WI38 (cell line): ENCODE data around the gene DOK3.
A peak's percentile ranks its signal among the peaks of the same experiment; 100 is the strongest.

ENCODE experiments used
- H3K4me3 ChIP-seq: 2 replicates; pipeline ENCODE4 v1.5.1; 2011; ENCODE audit warnings: low read depth, mild to moderate bottlenecking, control low read depth, low read length
- CTCF ChIP-seq: IDR thresholded peaks from 2 replicates; pipeline ENCODE4 v1.5.1; 2012; ENCODE audit warnings: low read depth, mild to moderate bottlenecking, control low read depth, low read length

Gene DOK3

DNA sequence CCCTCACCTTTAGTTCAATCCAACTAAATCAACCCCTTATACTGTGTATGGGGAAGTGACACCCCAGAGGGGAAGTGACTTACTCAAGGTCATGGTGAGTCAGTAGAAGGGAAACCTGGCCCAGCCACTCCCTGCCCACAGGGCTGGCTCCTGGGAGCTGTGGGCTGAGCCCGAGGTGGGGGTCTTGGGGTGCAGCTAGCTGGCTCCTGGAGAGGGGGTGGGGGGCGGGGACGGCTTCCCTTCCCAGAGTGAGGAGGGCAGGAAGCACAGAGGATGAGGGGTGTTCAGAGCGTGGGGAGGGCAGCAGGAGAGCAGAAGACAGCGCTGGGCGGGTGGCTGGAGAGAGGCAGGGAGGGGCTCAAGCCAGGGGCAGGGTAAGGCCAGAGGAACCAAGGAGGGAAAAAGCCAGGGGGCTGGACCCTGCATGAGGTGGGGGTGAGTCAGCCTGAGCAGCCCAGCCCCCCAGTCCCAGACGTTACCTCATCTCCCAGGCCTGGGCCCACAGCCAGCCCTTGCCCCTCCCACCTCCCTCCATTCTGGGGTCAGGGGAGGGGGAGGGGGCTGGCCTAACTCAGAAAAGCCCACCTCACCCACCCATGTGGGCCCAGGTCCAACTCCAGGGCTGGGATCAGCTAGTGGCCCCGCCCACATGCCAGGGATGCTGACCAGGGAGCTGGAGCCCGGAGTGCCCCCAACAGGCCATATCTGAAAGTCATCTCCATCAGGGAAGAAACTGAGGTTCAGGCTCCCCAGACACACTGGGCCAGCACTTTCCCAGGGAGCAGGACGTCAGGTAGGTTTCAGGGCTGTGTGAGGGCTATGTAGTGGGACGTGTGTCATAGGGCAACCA, 15.1 kb downstream of the DOK3 start:
- TF ChIP-seq CTCF: peak; percentile 45; the same call in 1 of the 2 replicates
- peak overlapping the region; percentile 88 for H3K4me3 ChIP-seq

DNA sequence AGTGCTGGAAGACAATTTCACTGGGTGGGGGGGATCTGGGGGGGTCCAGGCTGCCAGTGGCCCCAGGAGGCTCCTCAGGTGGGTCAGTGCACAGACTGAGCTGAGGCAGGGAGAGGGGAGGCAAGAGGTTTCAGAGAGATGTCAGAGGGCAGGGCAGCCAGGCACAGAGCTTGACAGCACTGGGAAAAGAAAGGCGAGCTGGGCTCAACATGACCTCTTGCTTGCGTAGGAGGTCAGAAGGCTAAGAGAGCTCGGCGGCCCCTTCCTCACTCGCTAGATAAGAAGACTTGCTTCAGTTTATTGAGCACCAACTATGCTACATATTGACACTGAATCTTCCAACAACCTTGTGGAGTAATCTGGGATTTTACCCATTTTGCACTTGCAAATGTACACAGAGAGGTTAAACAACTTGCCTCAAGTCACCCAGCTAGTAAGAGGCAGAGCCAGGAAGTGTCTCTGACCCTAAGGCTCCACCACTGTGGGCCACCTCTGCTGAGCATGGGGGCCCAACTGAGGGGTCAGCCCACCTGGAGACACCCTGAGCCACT, 15.8 kb downstream of the DOK3 start:
- TF ChIP-seq CTCF: no peak
- peak overlapping the region; percentile 39 for H3K4me3 ChIP-seq

- H3K4me3 ChIP-seq: no peak overlapping the region
- TF ChIP-seq CTCF: no peak
These were observed 16.8 kb downstream of the DOK3 start for GRCh38 chr5:177492841-177493240.

- no peak overlapping the region for H3K4me3 ChIP-seq
- TF ChIP-seq CTCF: no peak
These were observed 17.5 kb downstream of the DOK3 start for GRCh38 chr5:177491983-177492746.

- H3K4me3 ChIP-seq: no peak overlapping the region
- TF ChIP-seq CTCF: peak; percentile 79
These were observed 18.1 kb downstream of the DOK3 start for GRCh38 chr5:177491429-177491945.

- TF ChIP-seq CTCF: no peak
- H3K4me3 ChIP-seq: no peak overlapping the region
These were observed 18.6 kb downstream of the DOK3 start for GRCh38 chr5:177490992-177491391.
